Measurements from ENCODE around the gene TPT1.
"Not testable (repeated sequence)": the region's sequence is repeated elsewhere in the genome, so short reads cannot be mapped to it uniquely, and the experiment has no call there.

Gene TPT1

DNA sequence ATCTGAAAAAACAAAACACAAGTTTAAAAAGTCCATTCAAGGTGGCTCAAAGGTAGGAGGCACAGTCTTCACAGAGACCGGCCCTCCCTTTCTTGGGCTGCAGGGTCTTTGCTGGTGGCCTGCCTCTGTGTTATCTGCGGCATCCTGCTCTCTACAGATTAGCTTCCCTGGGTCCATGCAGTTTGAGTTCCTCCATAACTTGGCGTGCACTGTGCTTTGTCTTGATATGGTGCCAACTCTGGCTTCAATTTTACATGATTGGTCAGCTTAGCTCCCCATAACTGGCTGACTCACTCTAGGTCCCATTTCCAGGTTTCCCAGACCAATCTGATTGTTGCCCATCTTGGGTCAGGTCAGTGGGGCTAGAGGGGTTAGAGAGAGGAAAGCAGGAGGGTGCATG lies 41.8 kb downstream of the TPT1 start:
- DNase-seq = no peak

DNA sequence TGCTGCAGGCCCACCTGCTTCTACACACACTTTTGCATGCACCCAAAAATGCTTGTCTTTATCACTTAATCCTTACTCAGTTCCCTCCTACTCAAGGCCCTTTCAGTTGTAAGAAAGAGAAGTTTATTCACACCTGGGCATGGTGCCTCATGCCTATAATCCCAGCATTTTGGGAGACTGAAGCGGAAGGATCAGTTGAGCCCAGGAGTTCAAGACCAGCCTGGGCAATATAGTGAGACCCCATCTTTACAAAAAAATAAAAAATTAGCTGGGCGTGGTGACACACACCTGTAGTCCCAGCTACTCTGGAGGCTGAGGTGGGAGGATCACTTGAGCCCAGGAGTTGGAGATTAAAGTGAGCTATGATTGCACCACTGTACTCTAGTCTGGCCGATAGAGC lies 42.4 kb downstream of the TPT1 start:
- not testable (repeated sequence) for DNase-seq

DNA sequence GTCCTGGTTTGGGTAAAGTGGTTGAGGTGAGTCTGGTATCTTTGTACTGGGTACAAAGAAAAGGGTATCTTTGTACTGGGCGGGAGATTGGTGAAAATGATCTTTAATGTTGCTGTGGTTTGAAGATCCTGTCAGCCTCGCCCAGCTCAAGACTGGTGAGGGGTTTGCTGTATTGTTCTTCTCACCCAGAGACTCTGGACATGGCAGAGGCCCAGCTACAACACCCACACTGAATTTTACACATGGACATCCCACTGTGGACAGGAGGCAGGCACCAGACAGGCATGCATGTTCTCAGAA lies 42.8 kb downstream of the TPT1 start:
- no peak for DNase-seq

DNA sequence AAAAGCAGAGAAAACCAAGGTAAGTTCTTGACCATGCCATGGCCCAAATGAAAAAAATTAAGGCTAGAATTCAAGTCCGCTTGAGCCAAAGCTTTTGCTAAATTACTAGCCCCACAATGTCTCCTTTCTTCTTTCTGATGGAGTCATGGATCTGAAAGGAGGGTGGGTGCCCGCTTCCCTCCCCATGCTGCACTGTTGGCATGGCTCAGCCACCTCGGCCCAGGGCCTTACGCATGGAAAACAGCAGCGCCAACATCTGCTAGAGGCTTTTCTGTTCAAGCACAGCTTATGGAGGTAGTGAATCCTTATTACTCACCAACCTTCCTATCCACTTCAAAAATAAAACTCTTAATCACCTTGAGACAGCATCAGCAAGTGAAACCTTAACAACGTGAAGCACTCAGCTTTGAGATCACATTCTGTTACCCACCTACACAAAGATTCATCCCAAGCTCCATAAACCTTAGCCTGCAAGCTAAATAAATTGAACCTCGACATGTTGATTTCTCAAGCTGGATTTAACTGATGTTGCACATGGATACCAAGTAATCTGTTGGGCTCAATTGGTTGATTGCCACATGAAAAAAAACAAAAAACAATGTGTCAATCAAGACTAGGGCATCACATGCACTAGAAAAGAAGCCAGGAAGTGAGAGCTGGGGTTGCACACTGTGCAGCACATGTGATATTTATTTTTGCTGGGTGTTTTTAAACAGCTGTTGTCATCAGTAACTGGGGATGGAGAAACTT lies 43.4 kb downstream of the TPT1 start:
- no peak for DNase-seq

DNA sequence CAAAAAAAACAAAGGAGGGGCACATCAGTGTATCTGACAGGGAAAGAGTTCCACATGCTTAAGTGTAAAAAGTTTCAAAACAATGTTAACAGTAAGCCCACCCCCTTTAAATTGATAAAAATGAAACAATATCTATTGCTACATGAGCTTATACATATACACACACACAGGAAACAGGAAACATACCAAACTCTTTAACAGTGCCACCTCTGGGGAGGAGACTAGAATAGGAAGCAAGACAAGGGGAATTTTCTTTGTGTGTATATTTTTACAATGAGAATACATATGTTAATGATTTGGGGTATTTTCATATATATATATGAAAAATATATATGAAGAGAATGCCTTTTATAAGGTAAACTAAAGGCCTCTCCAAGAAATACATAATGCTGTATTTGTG lies 44.7 kb downstream of the TPT1 start:
- no peak for DNase-seq

DNA sequence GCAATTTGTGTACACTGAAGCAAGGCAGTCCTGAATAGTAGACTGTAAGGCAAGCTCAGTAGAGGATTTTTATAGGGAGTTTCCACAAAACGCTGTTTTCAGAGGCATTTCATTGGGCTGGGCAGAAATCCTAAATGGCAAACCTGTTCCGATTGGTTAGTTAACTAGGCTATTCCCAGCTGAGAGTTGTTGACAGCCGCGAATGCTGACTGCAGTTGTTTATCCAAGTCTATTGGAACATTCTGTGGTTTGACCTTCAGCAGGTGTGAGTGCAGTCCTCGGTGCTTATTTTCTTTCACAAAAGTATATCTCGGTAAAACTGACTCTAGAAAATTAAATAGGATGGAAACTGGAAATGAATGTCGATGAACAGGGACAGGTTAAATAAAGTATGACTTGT lies 45.4 kb downstream of the TPT1 start:
- DNase-seq = no peak

DNA sequence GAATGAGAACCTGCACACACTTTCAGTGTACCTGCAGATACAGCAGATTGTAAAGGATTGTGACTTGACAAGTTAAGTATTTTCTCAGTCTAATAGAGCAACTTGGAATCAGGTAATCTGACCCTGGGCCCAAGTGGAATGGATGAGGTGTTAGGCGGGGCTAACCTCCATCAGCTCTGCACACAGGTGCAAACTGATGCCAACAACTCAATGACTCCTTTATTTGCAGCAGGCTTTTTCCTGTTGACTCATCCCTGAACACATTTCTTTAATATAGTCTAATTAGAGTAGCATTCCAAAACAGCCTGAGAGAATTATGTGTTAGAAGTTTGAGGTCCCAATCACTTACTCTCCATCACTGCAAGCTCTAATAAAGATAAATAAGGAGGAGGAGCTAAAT lies 48.8 kb downstream of the TPT1 start:
- DNase-seq = no peak

DNA sequence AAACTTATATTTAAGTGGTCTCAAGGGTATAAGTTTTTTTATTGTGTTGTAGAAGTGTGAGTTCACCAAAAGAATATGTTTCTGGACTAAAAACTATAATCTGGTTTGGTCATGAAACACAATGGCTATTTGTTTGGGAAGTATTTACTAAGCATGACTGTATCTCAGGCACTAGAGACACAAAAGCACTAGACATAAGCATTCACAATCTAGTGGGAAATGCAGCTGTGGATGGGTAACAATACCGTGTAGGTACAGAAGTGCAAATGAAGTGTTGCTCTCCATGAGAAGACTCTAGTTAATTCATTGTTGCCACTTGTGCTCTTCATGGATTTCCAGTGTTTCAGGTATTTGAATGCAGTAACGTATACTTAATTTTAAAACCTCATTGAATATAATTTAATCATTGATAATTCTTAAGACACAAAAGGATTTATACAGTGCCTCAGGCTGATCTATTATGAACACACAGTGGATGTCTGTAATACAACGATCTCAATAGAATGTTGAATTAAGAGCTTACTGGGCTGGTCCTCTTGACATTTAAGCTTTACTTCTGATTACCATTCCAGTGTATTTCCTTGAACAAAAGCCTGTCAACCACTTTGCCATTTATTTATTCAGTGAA lies 50.9 kb downstream of the TPT1 start:
- no peak for DNase-seq

Data from activated CD4-positive, alpha-beta T cell treated with anti-CD3 and anti-CD28 coated beads, Interleukin-2, amount 50 U/mL, for 16 hours (primary cell).